ENCODE results near the gene EPHB6. TPM values are rescaled to one million over a fixed set of nuclear protein-coding genes. Genes with fewer than 3 reads are reported as not detected.

Gene EPHB6
- total RNA-seq, 1 donor from 2014 or later, result 4.4 TPM

DNA sequence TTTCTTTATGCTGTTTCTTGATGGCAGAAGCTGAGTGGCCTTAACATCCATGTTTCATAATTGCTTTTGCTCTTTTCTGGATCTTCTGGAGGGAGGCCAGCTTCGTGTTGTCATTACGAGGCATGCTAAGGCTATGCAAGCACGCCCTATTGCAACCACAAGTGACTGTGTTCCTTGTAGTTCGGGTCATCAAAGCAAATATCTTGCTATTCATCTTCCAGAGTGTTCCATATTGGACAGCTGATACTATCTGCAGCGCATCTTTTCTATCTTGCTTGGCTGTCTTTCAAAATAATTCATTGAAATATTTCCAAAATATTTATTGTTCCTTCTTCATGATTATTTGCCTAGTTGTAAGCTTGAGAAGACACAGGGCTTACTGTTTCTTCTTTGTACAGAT lies 5.0 kb downstream of the EPHB6 start:
- Histone ChIP-seq H3K27ac (replicated peaks) (no peak overlapping the region), H3K27me3 (ENCODE audit: low read depth) (peaks cover 58% of the 10 kb centered on the region), H3K4me3 (no peak overlapping the region), H3K4me1 (peaks cover 13% of the 10 kb centered on the region), H3K9me3 (replicated peaks) (no peaks in the 10 kb centered on the region), H3K36me3 (no peaks in the 10 kb centered on the region)
- DNase-seq, result no peak
- TF ChIP-seq, protein P1, sequence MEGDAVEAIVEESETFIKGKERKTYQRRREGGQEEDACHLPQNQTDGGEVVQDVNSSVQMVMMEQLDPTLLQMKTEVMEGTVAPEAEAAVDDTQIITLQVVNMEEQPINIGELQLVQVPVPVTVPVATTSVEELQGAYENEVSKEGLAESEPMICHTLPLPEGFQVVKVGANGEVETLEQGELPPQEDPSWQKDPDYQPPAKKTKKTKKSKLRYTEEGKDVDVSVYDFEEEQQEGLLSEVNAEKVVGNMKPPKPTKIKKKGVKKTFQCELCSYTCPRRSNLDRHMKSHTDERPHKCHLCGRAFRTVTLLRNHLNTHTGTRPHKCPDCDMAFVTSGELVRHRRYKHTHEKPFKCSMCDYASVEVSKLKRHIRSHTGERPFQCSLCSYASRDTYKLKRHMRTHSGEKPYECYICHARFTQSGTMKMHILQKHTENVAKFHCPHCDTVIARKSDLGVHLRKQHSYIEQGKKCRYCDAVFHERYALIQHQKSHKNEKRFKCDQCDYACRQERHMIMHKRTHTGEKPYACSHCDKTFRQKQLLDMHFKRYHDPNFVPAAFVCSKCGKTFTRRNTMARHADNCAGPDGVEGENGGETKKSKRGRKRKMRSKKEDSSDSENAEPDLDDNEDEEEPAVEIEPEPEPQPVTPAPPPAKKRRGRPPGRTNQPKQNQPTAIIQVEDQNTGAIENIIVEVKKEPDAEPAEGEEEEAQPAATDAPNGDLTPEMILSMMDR (IDR thresholded peaks at IDR 0.05; ENCODE audit: borderline replicate concordance), result no peak
- intact Hi-C loops (cut with micrococcal nuclease), result loop anchor here (10.0 kb wide), 1 partner anchor 145 kb away; no protein-coding TSS in a partner anchor

DNA sequence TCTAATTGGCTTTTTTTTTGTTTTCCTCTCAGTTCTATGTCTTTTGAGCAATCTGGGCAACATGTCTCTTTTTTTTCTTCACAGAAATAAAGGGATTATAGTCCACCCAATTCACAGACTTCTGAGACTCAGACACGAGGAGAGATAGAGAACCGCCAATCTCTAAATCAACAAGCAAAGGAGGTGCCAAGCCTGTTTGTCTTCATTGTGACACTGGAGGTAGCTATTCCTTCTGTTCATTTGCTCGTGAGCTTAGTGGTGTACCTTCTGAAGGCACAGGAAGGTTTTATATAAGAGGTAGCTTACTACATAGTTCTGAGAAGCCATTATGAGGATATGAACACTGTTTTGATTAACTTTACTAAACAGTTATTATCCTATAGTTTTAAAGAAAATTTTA lies 6.1 kb downstream of the EPHB6 start:
- intact Hi-C loops (cut with micrococcal nuclease), result no loop called here
- no peak overlapping the region for H3K4me3 ChIP-seq
- TF ChIP-seq, protein P1 (IDR thresholded peaks at IDR 0.05; ENCODE audit: borderline replicate concordance), result no peak
- peaks cover 3% of the 10 kb centered on the region for H3K4me1 ChIP-seq
- DNase-seq, result no peak
- H3K27me3 ChIP-seq (ENCODE audit: low read depth), result peaks cover 64% of the 10 kb centered on the region
- no peaks in the 10 kb centered on the region for H3K36me3 ChIP-seq
- no peaks in the 10 kb centered on the region for H3K9me3 ChIP-seq (replicated peaks)
- H3K27ac ChIP-seq (replicated peaks), result no peak overlapping the region

DNA sequence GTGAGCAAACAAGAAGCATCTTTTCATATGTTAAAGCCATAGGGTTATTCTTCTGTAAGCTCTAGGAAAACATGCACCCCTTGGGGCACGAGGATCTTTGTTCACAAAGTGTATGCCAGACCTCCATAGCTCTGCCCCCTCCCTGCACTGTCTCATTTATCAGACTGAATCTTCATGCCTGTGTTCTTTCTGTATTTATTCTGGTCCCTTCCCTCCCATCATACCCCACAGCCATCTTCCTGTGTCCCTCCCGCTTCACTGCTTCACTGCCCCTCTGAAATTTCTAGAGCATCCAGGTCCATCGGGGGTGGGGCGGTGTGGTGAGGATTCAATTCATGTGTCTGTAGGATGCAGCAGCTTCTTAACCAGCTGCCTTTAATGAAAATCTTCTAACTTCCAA lies 7.5 kb downstream of the EPHB6 start:
- DNase-seq, result no peak
- Histone ChIP-seq H3K4me3 (no peak overlapping the region), H3K27me3 (ENCODE audit: low read depth) (peaks cover 63% of the 10 kb centered on the region), H3K27ac (replicated peaks) (no peak overlapping the region), H3K4me1 (no peaks in the 10 kb centered on the region), H3K36me3 (no peaks in the 10 kb centered on the region), H3K9me3 (replicated peaks) (no peaks in the 10 kb centered on the region)
- TF ChIP-seq, protein P1 (IDR thresholded peaks at IDR 0.05; ENCODE audit: borderline replicate concordance), result no peak
- intact Hi-C loops (cut with micrococcal nuclease), result no loop called here

DNA sequence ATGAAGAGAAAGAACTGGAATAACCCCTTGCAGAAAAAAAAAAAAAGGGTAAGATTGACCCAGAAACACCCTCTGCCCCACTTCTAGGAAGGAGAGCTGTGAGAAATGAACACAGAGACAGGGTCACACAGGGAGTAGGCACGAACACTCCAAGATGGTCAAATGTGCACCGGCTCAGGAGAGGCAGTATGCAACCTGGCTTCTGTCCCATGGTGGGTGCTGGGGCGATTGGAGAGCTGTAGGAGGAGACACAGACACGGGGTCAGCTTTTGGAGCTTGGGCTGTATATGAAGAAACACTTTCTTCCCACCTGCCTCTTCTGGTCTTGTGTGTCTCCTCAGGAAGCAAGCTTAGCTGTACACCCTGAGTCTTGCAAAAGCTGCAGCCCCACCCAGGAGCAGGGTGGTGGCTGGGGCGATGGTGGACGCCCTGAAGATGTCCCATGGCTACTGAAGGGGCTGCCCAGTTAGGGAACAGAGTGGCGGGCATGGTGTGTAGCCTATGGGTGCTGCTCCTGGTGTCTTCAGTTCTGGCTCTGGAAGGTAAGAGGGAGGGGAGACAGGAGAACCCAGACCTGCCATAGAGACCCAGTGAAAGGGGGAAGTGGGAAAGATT lies 8.0 kb downstream of the EPHB6 start:
- intact Hi-C loops (cut with micrococcal nuclease), result no loop called here
- Histone ChIP-seq H3K27me3 (ENCODE audit: low read depth) (peaks cover 63% of the 10 kb centered on the region), H3K27ac (replicated peaks) (no peak overlapping the region), H3K36me3 (no peaks in the 10 kb centered on the region), H3K4me3 (no peak overlapping the region), H3K9me3 (replicated peaks) (no peaks in the 10 kb centered on the region), H3K4me1 (no peaks in the 10 kb centered on the region)
- no peak for DNase-seq
- TF ChIP-seq, protein P1 (IDR thresholded peaks at IDR 0.05; ENCODE audit: borderline replicate concordance), result no peak

DNA sequence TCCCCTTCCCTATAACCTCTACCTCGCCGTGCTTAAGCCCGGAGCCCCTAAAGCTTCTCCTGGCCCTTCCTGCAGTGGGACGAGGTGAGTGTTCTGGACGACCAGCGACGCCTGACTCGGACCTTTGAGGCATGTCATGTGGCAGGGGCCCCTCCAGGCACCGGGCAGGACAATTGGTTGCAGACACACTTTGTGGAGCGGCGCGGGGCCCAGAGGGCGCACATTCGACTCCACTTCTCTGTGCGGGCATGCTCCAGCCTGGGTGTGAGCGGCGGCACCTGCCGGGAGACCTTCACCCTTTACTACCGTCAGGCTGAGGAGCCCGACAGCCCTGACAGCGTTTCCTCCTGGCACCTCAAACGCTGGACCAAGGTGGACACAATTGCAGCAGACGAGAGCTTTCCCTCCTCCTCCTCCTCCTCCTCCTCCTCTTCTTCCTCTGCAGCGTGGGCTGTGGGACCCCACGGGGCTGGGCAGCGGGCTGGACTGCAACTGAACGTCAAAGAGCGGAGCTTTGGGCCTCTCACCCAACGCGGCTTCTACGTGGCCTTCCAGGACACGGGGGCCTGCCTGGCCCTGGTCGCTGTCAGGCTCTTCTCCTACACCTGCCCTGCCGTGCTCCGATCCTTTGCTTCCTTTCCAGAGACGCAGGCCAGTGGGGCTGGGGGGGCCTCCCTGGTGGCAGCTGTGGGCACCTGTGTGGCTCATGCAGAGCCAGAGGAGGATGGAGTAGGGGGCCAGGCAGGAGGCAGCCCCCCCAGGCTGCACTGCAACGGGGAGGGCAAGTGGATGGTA lies 9.2 kb downstream of the EPHB6 start:
- H3K36me3 ChIP-seq, result no peaks in the 10 kb centered on the region
- intact Hi-C loops (cut with micrococcal nuclease), result no loop called here
- no peak for DNase-seq
- H3K27me3 ChIP-seq (ENCODE audit: low read depth), result peaks cover 65% of the 10 kb centered on the region
- H3K4me3 ChIP-seq, result no peak overlapping the region
- no peaks in the 10 kb centered on the region for H3K4me1 ChIP-seq
- H3K27ac ChIP-seq (replicated peaks), result no peak overlapping the region
- TF ChIP-seq, protein P1 (IDR thresholded peaks at IDR 0.05; ENCODE audit: borderline replicate concordance), result no peak
- no peaks in the 10 kb centered on the region for H3K9me3 ChIP-seq (replicated peaks)

Measured in left ventricle myocardium inferior (tissue), 1 donor.